Type B pancreatic cell (in vitro differentiated cells): ENCODE data around the gene PTTG1IP. TPM values are rescaled to one million over a fixed set of nuclear protein-coding genes. Genes with fewer than 3 reads are reported as not detected.
"Not testable (repeated sequence)": the region's sequence is repeated elsewhere in the genome, so short reads cannot be mapped to it uniquely, and the experiment has no call there.

Experiments
- DNase-seq: peaks from one replicate; pipeline ENCODE4 v3.0.0; 2021; ENCODE audit warnings: mixed read lengths; ENCODE audit not compliant: unreplicated experiment; ENCODE audit errors: extremely low spot score
- H3K27ac Mint-ChIP-seq: 2 replicates; pipeline ENCODE4 v1.8.0; 2021; ENCODE audit warnings: mild to moderate bottlenecking, mixed read lengths
- H3K27me3 Mint-ChIP-seq: 2 replicates; pipeline ENCODE4 v1.8.0; 2021; ENCODE audit warnings: mixed read lengths
- H3K36me3 Mint-ChIP-seq: 2 replicates; pipeline ENCODE4 v1.8.0; 2021; ENCODE audit warnings: mixed read lengths
- H3K4me1 Mint-ChIP-seq: one replicate; pipeline ENCODE4 v1.8.0; 2021; ENCODE audit warnings: mixed read lengths; ENCODE audit not compliant: unreplicated experiment
- H3K4me3 Mint-ChIP-seq: 2 replicates; pipeline ENCODE4 v1.8.0; 2021; ENCODE audit warnings: mild to moderate bottlenecking, mixed read lengths
- H3K9me3 Mint-ChIP-seq: 2 replicates; pipeline ENCODE4 v1.8.0; 2021; ENCODE audit warnings: mixed read lengths
- total RNA-seq: library from RNA; stranded (reverse); gene quantifications from 2 replicates; pipeline ENCODE4 v1.2.1, GENCODE V29; 2021; ENCODE audit warnings: low replicate concordance
- TF ChIP-seq, protein P1 (sequence below): fragments of 200-600 bp; sonication (generic); conservative IDR thresholded peaks from 2 replicates; pipeline ENCODE4 v1.5.0; 2021; ENCODE audit warnings: antibody characterized with exemption, mild to moderate bottlenecking

PTTG1IP gene
- total RNA-seq, 1 donor from 2014 or later, result 168 TPM

DNA sequence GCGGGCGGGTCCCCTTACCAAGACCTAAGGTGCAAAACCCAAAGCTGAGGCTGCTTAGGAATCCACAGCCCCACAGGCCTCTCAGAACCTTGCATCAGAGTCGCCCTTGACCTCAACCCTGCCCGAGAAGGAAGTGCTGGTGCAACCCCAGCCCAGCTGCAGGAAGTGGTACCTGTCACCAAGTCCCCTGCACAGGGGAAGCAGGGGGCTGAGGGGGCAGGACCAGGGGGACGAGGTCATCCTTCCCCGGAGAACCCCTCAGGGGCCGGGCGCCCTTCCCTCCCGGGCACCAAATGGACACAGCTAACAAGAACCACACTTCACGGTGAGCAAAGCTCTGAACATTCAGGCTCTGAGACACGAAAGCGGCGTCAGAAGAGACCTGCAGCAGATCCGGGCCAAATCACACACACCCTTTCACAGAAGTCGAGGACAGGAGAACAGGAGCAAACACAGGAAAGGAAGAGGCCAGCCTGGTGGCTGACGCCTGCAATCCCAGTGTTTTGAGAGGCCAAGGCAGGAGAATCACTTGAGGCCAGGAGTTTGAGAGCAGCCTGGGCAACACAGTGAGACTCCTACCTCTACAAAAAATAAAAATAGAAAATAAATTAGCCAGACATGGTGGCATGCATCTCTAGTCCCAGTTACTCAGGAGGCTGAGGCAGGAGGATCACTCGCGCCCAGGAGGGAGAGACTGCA, 40.8 kb upstream of the PTTG1IP start:
- TF ChIP-seq, protein P1, sequence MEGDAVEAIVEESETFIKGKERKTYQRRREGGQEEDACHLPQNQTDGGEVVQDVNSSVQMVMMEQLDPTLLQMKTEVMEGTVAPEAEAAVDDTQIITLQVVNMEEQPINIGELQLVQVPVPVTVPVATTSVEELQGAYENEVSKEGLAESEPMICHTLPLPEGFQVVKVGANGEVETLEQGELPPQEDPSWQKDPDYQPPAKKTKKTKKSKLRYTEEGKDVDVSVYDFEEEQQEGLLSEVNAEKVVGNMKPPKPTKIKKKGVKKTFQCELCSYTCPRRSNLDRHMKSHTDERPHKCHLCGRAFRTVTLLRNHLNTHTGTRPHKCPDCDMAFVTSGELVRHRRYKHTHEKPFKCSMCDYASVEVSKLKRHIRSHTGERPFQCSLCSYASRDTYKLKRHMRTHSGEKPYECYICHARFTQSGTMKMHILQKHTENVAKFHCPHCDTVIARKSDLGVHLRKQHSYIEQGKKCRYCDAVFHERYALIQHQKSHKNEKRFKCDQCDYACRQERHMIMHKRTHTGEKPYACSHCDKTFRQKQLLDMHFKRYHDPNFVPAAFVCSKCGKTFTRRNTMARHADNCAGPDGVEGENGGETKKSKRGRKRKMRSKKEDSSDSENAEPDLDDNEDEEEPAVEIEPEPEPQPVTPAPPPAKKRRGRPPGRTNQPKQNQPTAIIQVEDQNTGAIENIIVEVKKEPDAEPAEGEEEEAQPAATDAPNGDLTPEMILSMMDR, result no peak
- H3K27me3 Mint-ChIP-seq, result peaks cover 18% of the 10 kb centered on the region
- H3K4me3 Mint-ChIP-seq, result no peak overlapping the region
- no peak for DNase-seq
- no peaks in the 10 kb centered on the region for H3K36me3 Mint-ChIP-seq
- H3K27ac Mint-ChIP-seq, result no peak overlapping the region
- no peaks in the 10 kb centered on the region for H3K9me3 Mint-ChIP-seq
- H3K4me1 Mint-ChIP-seq, result peaks cover 6% of the 10 kb centered on the region

- no peaks in the 10 kb centered on the region for H3K36me3 Mint-ChIP-seq
- H3K4me1 Mint-ChIP-seq, result peaks cover 11% of the 10 kb centered on the region
- TF ChIP-seq, protein P1, result no peak
- no peak for DNase-seq
- H3K4me3 Mint-ChIP-seq, result no peak overlapping the region
- H3K27me3 Mint-ChIP-seq, result peaks cover 18% of the 10 kb centered on the region
- H3K9me3 Mint-ChIP-seq, result no peaks in the 10 kb centered on the region
- no peak overlapping the region for H3K27ac Mint-ChIP-seq
These were observed 40.1 kb upstream of the PTTG1IP start for GRCh38 chr21:44913425-44914175.

DNA sequence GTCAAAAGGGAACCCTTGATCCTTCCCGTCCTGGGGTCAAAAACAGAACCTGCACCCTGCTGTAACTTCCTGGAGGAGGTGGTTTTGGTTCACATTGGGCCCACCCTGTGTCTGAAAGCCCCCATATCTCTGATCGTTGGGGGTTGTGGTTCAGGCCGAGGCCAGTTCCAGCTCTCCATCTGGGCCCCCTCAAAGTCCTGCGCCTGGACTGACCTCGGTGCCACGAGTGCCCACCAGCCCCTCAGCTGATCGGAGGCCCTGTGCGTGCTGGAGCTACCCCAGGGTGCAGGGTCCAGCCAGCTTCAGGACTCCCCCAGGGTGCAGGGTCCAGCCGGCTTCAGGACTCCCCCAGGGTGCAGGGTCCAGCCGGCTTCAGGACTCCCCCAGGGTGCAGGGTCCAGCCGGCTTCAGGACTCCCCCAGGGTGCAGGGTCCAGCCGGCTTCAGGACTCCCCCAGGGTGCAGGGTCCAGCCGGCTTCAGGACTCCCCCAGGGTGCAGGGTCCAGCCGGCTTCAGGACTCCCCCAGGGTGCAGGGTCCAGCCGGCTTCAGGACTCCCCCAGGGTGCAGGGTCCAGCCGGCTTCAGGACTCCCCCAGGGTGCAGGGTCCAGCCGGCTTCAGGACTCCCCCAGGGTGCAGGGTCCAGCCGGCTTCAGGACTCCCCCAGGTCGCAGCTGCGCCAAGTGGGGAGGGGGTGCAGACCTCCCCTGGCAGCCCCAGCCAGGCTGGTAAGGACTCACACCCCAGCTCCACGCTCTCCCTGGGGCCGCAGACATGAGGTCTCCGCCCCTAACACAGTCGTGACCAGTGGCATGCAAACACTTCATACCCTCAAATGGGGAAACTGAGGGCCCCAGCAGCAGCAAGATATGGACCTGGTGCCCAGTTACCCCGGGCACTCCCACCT, 39.3 kb upstream of the PTTG1IP start:
- H3K36me3 Mint-ChIP-seq, DNase-seq, H3K4me3 Mint-ChIP-seq, H3K9me3 Mint-ChIP-seq, H3K27ac Mint-ChIP-seq: not testable (repeated sequence)
- peaks cover 13% of the 10 kb centered on the region for H3K4me1 Mint-ChIP-seq
- H3K27me3 Mint-ChIP-seq, result peaks cover 18% of the 10 kb centered on the region

GRCh38 chr21:44912158-44912473, 38.6 kb upstream of the PTTG1IP start:
- TF ChIP-seq, protein P1, result no peak
- Mint-ChIP-seq H3K27ac (no peak overlapping the region), H3K4me1 (peaks cover 13% of the 10 kb centered on the region), H3K27me3 (peaks cover 13% of the 10 kb centered on the region), H3K36me3 (no peaks in the 10 kb centered on the region), H3K9me3 (no peaks in the 10 kb centered on the region), H3K4me3 (no peak overlapping the region)
- no peak for DNase-seq

DNA sequence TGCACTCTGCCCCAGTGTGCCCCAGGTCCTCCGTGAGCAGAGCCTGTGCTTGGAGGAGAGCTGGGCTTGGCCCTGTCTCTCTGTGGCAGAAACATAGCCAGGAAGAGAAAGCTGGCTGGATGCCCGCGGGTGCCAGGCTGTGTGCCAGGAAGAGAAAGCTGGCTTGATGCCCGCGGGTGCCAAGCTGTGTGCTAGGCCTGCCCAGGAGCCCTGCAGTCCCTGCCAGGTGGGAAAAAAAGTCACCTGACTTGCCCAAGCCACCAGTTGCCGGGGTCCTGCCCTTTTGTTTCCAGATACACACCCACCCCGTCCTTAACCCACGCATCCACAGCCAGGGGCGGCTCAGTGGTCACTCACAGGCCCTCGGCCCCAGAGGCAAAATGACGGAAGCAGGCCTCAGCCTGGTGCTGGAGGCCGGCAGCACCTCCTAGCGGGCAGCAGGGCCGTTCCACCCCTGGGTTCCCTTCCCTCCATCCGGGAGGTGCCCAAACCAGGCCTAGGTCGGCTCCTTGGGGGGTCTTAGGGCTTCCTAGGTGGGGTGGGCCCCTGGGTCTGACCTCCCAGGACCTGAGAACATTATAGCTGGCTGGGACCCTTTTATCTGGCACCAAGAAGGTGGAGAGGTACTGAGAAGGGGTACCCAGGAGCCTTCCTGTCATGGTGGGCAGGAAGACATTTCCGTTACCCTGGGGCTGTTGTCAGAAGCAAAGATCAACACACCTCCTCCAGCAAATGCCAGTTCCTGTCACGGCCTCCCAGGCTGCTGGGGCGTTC, 38.1 kb upstream of the PTTG1IP start:
- no peaks in the 10 kb centered on the region for H3K36me3 Mint-ChIP-seq
- no peak overlapping the region for H3K27ac Mint-ChIP-seq
- peaks cover 13% of the 10 kb centered on the region for H3K4me1 Mint-ChIP-seq
- no peak for DNase-seq
- no peaks in the 10 kb centered on the region for H3K9me3 Mint-ChIP-seq
- H3K4me3 Mint-ChIP-seq, result no peak overlapping the region
- peaks cover 14% of the 10 kb centered on the region for H3K27me3 Mint-ChIP-seq
- TF ChIP-seq, protein P1, result no peak
